Hematopoietic multipotent progenitor cell treated with erythropoietin and hydrocortisone succinate and interleukin-3 and kit ligand, for 15 days (in vitro differentiated cells): ENCODE data around the gene CAMTA1.

Experiments used
- DNase-seq: peaks from one replicate; pipeline ENCODE4 v3.0.0-alpha.2; 2015; ENCODE audit warnings: low spot score

CAMTA1 gene

GRCh38 chr1:7077136-7077535, 291.9 kb downstream of the CAMTA1 start:
- no peak for DNase-seq

DNA sequence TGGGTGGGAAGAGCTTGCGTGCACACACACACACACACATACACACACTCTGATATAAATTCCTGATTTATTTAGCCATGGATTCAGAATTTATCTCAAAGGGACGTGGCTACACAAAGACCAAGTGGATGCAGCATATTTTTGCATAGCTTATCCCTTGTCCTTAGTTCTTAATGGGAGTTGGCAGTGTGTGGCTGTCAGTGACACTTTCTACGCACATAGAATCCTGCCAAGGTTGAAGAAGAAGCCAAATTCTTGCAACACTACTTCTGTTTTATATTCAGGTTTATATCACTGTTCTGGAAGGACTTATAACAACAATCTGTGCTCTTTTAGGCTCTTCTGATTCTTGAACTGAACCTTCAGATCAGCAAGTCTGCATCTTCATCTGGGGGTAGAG, 292.7 kb downstream of the CAMTA1 start:
- DNase-seq: no peak

GRCh38 chr1:7079637-7080036, 294.4 kb downstream of the CAMTA1 start:
- DNase-seq: no peak

DNA sequence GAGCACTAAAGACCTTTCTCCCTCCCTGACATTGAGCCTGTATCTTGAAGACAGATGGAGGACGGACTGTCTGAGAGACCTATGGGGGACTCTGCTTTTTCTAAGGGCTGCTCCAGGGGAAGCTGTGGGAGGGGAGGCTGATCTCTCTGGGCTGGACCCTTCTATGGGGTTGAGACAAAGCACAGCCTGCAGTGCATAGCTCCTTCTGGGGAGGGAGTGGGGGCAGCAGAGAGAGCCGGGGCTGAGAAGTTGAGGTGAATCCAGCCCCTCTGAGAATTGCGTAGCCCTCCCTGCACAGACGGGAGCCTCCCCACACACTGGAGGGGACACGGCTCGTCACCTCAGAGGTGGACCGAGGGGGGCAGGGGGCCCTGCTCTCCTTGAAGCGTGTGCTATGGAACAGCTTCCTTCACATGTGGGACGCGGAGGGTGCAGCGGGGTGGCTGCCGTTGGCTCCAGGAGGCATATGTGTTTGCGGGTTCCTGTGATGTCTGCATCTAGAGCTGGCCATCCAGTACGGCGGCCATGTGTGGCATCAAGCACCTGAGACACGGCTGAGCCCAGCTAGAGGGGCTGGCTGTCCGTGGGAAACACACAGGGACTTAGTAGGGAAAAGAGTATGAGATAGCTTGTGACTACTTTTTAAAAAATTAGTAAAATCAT, 299.1 kb downstream of the CAMTA1 start:
- no peak for DNase-seq

GRCh38 chr1:7085521-7085920, 300.3 kb downstream of the CAMTA1 start:
- no peak for DNase-seq

GRCh38 chr1:7086106-7086505, 300.9 kb downstream of the CAMTA1 start:
- DNase-seq: no peak

DNA sequence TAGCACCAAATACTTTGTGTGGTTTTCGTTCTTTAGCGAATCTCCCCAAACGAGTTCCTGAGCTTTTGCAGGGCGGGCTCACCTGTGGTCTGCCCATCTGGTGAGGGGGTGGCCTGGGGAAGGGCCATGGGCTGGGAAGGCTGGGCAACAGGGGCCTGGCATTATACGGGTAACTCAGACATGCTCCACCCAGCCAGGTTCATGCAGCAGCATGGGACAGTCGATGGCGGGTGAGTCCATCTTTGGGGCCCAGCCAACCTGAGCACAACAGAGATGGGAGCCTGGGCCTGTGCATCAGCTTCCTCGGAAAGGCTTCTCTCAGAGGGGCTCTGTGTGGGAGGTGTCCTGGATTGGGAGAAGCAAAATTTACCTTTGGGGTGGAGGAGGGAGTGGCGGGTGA, 302.6 kb downstream of the CAMTA1 start:
- no peak for DNase-seq

DNA sequence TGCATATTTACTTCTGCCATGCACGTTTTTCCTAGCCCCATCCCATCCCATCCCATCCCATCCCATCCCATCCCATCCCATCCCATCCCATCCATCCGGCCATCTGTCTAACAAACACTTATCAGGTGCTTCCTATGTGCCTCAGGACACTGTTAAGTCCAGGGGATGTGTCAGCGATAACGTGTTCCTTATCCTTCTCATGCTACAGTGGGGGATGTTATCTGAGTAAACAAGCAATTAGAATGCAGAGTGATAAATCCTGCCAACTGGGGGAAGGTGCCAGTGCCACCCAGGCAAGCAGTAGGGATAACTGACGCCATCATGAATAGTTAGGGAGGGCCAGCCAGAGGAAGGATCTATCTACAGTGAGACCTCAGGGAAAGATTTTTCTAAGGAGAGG, 304.2 kb downstream of the CAMTA1 start:
- DNase-seq: no peak

DNA sequence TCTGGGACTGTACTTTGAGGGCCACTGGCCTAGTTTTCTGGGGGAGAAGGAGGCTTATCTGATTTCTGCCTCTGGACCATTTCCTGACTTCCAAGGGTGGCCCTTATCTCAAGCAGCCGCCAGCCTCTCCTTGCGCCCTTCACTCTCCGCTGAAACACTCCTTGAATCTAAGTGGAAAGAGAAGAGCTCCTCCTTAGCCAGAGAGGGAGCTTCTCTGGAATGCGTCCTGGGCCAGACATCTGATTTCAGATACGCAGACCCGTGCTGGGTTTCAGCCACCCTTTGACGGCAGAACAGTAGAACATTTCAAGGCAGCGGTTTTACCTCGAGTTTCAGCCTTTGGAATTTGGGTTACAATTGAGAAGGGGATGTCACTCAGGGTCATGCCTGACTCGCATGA, 308.0 kb downstream of the CAMTA1 start:
- no peak for DNase-seq

- DNase-seq: no peak
Measured at GRCh38 chr1:7094086-7094485, 308.8 kb downstream of the CAMTA1 start.

DNA sequence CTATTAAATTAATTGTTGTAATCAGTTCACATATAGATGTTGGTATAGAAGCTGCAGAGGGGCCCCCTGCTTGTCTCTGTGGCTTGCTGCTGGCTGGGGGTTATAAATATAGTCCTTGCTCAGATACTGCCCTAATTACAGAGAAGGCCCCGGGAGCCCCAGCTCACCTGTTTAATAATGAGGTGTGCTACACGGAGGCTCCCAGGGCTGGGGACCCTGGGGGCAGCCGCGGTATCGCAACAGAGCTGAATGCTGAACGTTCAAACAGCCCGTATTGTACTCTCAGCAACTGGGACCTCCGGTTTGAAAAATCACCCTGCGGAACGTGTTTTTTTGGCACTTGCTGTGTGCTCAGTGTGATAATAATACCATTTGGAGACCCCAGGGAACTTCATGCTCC, 309.3 kb downstream of the CAMTA1 start:
- DNase-seq: no peak

DNA sequence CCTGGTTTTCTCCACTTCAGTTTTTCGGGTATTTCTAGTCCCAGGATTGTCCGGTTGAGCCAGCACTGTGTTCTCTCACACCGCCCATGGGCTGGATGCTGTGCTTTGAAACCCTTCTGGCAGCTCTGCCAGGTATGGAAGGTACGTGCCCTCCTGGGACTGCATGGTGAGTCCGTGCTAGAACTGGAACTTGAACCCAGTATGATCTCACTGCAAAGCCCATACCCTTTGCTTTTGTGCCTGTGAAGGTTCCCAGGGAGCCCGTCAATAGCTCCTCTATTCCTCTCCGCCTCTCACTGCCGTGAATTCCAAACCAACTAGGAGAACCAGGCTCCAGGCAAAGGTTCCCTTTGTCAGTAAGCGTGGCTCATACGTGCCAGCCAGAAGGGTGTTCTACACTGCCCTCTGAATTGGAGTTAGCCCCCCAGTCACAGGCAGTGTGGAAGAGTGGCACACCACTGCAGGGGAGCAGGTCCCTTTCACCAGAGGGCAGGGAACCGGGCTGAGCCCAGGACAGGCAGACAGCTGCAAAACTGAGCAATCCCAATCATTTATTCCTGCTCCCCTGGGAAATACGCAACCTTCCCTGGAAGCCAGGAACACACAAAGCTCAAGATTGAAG, 310.2 kb downstream of the CAMTA1 start:
- DNase-seq: no peak

- no peak for DNase-seq
Measured at GRCh38 chr1:7097938-7098592, 312.8 kb downstream of the CAMTA1 start.

- no peak for DNase-seq
Measured at GRCh38 chr1:7098641-7099040, 313.4 kb downstream of the CAMTA1 start.

DNA sequence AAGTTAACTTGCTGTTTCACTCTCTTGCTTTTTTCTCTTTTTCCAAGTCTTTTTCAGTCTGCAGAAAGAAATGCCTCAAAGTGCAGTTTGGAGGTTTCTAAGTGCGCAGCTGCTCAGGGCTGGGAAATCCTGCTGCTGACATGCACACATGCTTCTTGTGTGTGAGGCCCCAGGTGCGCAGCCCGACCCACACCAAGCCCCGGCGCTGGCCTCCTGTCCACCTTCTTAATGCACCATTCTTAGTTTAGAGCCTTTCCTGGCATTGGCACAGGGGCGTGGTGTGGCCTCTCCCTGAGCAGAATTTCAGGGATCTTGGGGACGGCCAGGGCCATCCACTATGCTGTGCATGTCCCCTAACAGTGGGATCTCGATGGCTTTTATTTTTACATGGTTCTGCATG, 315.2 kb downstream of the CAMTA1 start:
- no peak for DNase-seq

DNA sequence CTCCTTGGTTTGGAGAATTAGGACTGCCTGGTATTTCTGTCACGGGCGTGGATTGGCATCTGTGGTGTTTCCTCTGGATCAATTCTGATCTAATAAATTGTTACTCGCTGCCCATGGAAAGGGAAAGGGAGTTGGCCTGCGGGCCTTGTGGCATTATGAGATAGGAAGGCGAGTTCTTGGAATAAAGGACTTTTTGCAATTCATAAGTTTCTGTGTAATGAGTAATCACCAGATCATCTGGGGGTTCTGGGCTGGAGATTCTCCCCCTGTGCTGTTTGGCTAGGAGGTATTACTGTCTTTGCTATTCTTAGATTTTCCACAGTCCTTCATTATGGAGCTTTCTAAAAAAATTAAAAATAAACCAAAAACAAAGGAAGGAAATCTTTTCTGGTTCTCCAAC, 315.9 kb downstream of the CAMTA1 start:
- DNase-seq: no peak

DNA sequence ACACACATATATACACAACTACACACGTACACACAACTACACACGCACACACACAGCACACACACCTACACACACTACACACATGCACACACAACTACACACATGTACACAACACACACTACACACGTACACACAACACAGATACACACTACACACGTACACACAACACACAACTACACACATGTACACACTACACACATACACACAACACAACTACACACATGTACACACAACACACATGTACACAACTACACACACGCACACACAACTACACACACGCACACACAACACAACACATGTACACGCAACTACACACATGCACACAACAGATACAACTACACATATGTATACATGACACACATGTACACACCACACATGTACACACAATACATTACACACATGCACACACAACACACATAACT, 318.1 kb downstream of the CAMTA1 start:
- DNase-seq: no peak

DNA sequence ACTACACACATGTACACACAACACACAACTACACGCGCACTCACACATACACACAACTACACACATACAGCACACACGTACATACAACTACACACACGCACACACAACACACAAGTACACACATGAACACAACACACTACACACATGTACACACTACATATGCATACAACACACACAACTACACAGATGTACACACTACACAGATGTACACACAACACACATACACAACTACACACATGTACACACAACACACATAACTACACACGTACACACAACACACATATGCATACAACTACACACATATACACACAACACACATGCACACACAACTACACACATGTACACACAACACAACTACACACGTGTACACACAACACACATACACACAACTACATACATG, 318.6 kb downstream of the CAMTA1 start:
- DNase-seq: no peak

- no peak for DNase-seq
Measured at GRCh38 chr1:7104339-7104738, 319.1 kb downstream of the CAMTA1 start.

- DNase-seq: no peak
Measured at GRCh38 chr1:7105269-7105668, 320.0 kb downstream of the CAMTA1 start.

DNA sequence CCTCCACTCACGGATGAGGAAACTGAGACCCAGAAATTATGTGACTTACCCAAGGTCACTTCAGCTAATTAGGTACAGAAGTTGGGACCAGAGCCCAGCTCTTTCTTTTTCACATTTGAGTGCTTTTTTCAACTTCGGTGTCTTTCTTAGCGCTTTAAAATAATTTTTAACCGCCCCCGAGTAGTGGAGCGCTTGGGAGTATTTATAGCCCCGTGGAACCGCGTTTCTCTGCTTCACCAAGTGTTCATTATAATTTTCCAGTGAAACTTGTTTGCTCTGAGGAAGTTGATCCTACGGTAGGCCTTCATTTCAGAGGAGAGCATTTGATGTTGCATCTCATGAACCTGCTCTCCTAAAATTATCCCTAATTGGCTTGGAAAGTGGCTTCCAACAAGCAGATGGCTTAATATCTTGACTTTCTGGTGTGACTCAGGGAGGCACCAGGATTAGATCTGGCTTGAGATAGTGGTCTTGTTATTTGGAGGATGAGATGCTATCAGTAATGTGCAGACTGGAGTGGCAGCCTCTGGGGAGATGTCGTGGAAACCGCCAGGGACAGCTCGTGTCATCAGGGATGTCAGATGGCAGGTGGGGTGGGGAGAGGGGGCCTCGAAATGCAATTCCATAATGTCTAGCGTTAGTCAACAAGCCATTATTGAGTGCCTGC, 321.3 kb downstream of the CAMTA1 start:
- DNase-seq: no peak

DNA sequence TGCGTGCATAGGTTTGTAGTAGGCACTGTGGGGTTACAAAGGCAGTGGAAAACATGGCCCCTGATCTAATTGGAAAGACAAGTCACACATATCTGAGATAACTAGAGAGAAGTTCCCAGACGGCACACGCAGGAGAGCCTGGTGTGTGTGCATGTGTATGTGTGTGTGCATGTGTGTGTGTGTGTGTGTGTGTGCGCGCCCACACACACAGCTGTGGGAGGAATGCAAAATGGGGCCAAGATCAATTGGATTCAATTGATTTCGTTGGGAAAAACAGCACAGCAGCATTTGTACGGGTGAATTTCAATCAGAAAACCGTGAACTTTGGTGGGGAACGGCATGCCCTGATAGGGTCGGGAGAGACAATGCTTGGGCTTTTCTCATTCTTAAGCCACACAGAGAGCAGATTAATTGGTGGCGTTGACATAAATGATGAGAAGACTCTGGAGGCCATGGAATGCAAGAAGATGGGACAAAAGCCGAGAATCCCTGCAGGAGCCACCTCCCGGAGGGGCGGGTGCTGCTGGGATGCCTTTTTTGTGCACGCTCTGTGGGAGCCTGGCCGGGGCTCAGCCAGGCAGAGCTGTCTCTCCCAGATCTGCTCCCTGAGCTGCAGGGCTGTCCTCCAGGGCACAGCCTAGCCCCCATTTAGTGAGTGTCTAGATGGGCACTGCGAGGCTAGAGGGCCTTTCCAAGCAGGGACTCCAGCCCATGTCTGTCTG, 322.0 kb downstream of the CAMTA1 start:
- no peak for DNase-seq
